H9 (cell line): ENCODE results near the gene TMEM269. TPM values are rescaled to one million over a fixed set of nuclear protein-coding genes. Genes with fewer than 3 reads are reported as not detected.

Source experiments
- DNase-seq: peaks from one replicate; pipeline ENCODE4 v3.0.0-alpha.2; 2017
- H2AFZ ChIP-seq: one replicate; pipeline ENCODE4 v1.6.1; 2013; ENCODE audit warnings: mild to moderate bottlenecking, low read length, control low read depth, moderate library complexity
- H2AK5ac ChIP-seq: 2 replicates; pipeline ENCODE4 v1.6.1; 2013; ENCODE audit warnings: low read length, control low read depth, mixed read lengths; ENCODE audit not compliant: insufficient read length
- H2BK120ac ChIP-seq: one replicate; pipeline ENCODE4 v1.6.1; 2013; ENCODE audit warnings: low read depth, mild to moderate bottlenecking, low read length, control low read depth, inconsistent platforms; ENCODE audit not compliant: poor library complexity, severe bottlenecking
- H2BK12ac ChIP-seq: 2 replicates; pipeline ENCODE4 v1.6.1; 2013; ENCODE audit warnings: low read length, control low read depth, mixed read lengths, low read depth; ENCODE audit not compliant: insufficient read length
- H2BK15ac ChIP-seq: 2 replicates; pipeline ENCODE4 v1.6.1; 2013; ENCODE audit warnings: low read depth, low read length, control low read depth
- H2BK20ac ChIP-seq: one replicate; pipeline ENCODE4 v1.6.1; 2013; ENCODE audit warnings: low read depth, mild to moderate bottlenecking, low read length, control low read depth, inconsistent platforms; ENCODE audit not compliant: poor library complexity, severe bottlenecking
- H2BK5ac ChIP-seq: 2 replicates; pipeline ENCODE4 v1.6.1; 2013; ENCODE audit warnings: low read length, control low read depth, mixed read lengths; ENCODE audit not compliant: insufficient read length
- H3K14ac ChIP-seq: 2 replicates; pipeline ENCODE4 v1.6.1; 2013; ENCODE audit warnings: low read length, control low read depth; ENCODE audit not compliant: insufficient read depth
- H3K18ac ChIP-seq: 2 replicates; pipeline ENCODE4 v1.6.1; 2013; ENCODE audit warnings: low read depth, mild to moderate bottlenecking, mixed read lengths, low read length, control low read depth; ENCODE audit not compliant: insufficient read length
- H3K23ac ChIP-seq: 2 replicates; pipeline ENCODE4 v1.6.1; 2013; ENCODE audit warnings: low read length, control low read depth, mixed read lengths, low read depth; ENCODE audit not compliant: insufficient read length
- H3K23me2 ChIP-seq: 2 replicates; pipeline ENCODE4 v1.6.1; 2013; ENCODE audit warnings: low read depth, mild to moderate bottlenecking, mixed read lengths, low read length, control low read depth; ENCODE audit not compliant: insufficient read length, poor library complexity, severe bottlenecking
- H3K27ac ChIP-seq: 2 replicates; pipeline ENCODE4 v1.5.1; 2013; ENCODE audit warnings: low read length, control low read depth, mixed read lengths, low read depth; ENCODE audit not compliant: insufficient read length
- H3K27me3 ChIP-seq: 2 replicates; pipeline ENCODE4 v1.6.1; 2013; ENCODE audit warnings: low read length, control low read depth, inconsistent platforms; ENCODE audit not compliant: insufficient read depth
- H3K4ac ChIP-seq: 2 replicates; pipeline ENCODE4 v1.6.1; 2013; ENCODE audit warnings: low read depth, mild to moderate bottlenecking, control low read depth, inconsistent platforms, low read length, moderate library complexity
- H3K4me1 ChIP-seq: 2 replicates; pipeline ENCODE4 v1.6.1; 2013; ENCODE audit warnings: low read length, control low read depth, inconsistent platforms; ENCODE audit not compliant: insufficient read depth
- H3K4me2 ChIP-seq: 2 replicates; pipeline ENCODE4 v1.6.1; 2013; ENCODE audit warnings: low read length, control low read depth, mixed read lengths; ENCODE audit not compliant: insufficient read length, insufficient read depth
- H3K56ac ChIP-seq: 2 replicates; pipeline ENCODE4 v1.6.1; 2013; ENCODE audit warnings: low read depth, mild to moderate bottlenecking, mixed read lengths, low read length, control low read depth; ENCODE audit not compliant: insufficient read length
- H3K79me1 ChIP-seq: 2 replicates; pipeline ENCODE4 v1.6.1; 2013; ENCODE audit warnings: low read depth, mild to moderate bottlenecking, moderate library complexity, low read length, control low read depth, inconsistent platforms; ENCODE audit not compliant: insufficient read depth, poor library complexity, severe bottlenecking
- H3K79me2 ChIP-seq: 2 replicates; pipeline ENCODE4 v1.6.1; 2013; ENCODE audit warnings: low read length, control low read depth, inconsistent platforms; ENCODE audit not compliant: insufficient read depth
- H3K9ac ChIP-seq: 2 replicates; pipeline ENCODE4 v1.6.1; 2013; ENCODE audit warnings: low read length, control low read depth, mixed read lengths; ENCODE audit not compliant: insufficient read length; ENCODE audit errors: extremely low read depth
- H3K9me3 ChIP-seq: one replicate; pipeline ENCODE4 v1.6.1; 2013; ENCODE audit warnings: low read depth, low read length, inconsistent platforms; ENCODE audit not compliant: control insufficient read depth
- H3T11ph ChIP-seq: one replicate; pipeline ENCODE4 v1.6.1; 2013; ENCODE audit warnings: mild to moderate bottlenecking, low read length, control low read depth, inconsistent platforms
- H4K20me1 ChIP-seq: one replicate; pipeline ENCODE4 v1.6.1; 2013; ENCODE audit not compliant: control insufficient read depth, insufficient read length, insufficient read depth
- H4K5ac ChIP-seq: 2 replicates; pipeline ENCODE4 v1.6.1; 2013; ENCODE audit warnings: low read depth, mild to moderate bottlenecking, mixed read lengths, low read length, control low read depth; ENCODE audit not compliant: insufficient read length
- H4K8ac ChIP-seq: replicated peaks from 2 replicates; pipeline ENCODE4 v1.6.1; 2013; ENCODE audit warnings: low read length, control low read depth, mixed read lengths, low read depth; ENCODE audit not compliant: insufficient read length
- H4K91ac ChIP-seq: 2 replicates; pipeline ENCODE4 v1.6.1; 2013; ENCODE audit warnings: low read depth, mild to moderate bottlenecking, moderate library complexity, mixed read lengths, low read length, control low read depth; ENCODE audit not compliant: insufficient read length
- H3K27ac Mint-ChIP-seq, 3 experiments: 2 replicates in 2 of 3; 3 replicates in 1 of 3; pipeline ENCODE4 v1.8.0; 2020 to 2021; ENCODE audit warnings: mixed read lengths in 3 of 3, mild to moderate bottlenecking in 1 of 3, moderate library complexity in 1 of 3
- H3K27me3 Mint-ChIP-seq: 2 replicates; pipeline ENCODE4 v1.8.0; 2021; ENCODE audit warnings: low read depth, mild to moderate bottlenecking, moderate library complexity, mixed read lengths
- H3K36me3 Mint-ChIP-seq, 3 experiments: 2 replicates in 2 of 3; 3 replicates in 1 of 3; pipeline ENCODE4 v1.8.0; 2020 to 2021; ENCODE audit warnings: low read depth in 3 of 3, mixed read lengths in 3 of 3; ENCODE audit not compliant: insufficient read depth in 1 of 3
- H3K4me1 Mint-ChIP-seq, 2 experiments: 2 replicates each; pipeline ENCODE4 v1.8.0; 2020; ENCODE audit warnings: mixed read lengths in 2 of 2
- H3K4me3 Mint-ChIP-seq, 2 experiments: 2 replicates in 1 of 2; 3 replicates in 1 of 2; pipeline ENCODE4 v1.8.0; 2020 to 2021; ENCODE audit warnings: mild to moderate bottlenecking in 2 of 2, mixed read lengths in 2 of 2, moderate library complexity in 1 of 2
- H3K9me3 Mint-ChIP-seq, 2 experiments: 2 replicates in 1 of 2; 3 replicates in 1 of 2; pipeline ENCODE4 v1.8.0; 2020; ENCODE audit warnings: mild to moderate bottlenecking in 2 of 2, mixed read lengths in 2 of 2, moderate library complexity in 1 of 2
- CTCF ChIP-seq: fragments of 200-600 bp; sonication (generic); conservative IDR thresholded peaks from 3 replicates; pipeline ENCODE4 v1.8.0; 2021; ENCODE audit warnings: antibody characterized with exemption, mild to moderate bottlenecking
- total RNA-seq: library from RNA; stranded (reverse); gene quantifications from 2 replicates; pipeline ENCODE4 v1.2.1, GENCODE V29; 2021

The TMEM269 gene
- total RNA-seq, 1 experiment from 2014 or later: 0.17 TPM

- Histone ChIP-seq H3K79me2 (no peaks in the 10 kb centered on the region), H3K27me3 (no peaks in the 10 kb centered on the region), H3K9me3 (no peaks in the 10 kb centered on the region), H4K91ac (no peak overlapping the region), H4K20me1 (no peaks in the 10 kb centered on the region), H3K4me1 (no peaks in the 10 kb centered on the region), H2AK5ac (no peak overlapping the region), H3K23me2 (no peaks in the 10 kb centered on the region), H3K79me1 (no peaks in the 10 kb centered on the region), H3K56ac (no peak overlapping the region), H3K4me2 (no peak overlapping the region), H3K27ac (no peak overlapping the region), H3K4ac (no peak overlapping the region), H2BK20ac (no peak overlapping the region), H2AFZ (no peak overlapping the region), H3K14ac (no peak overlapping the region), H3K23ac (no peak overlapping the region), H2BK5ac (no peak overlapping the region), H2BK12ac (no peak overlapping the region), H3K18ac (no peak overlapping the region), H3K9ac (no peak overlapping the region), H2BK15ac (no peak overlapping the region), H4K5ac (no peak overlapping the region), H3T11ph (no peak overlapping the region), H2BK120ac (no peak overlapping the region), H4K8ac (no peak overlapping the region)
- Mint-ChIP-seq H3K36me3 (peaks cover 40 to 76% (median 74%) of the 10 kb centered on the region in 3 experiments), H3K4me3 (no peak overlapping the region), H3K27ac (no peak overlapping the region; a peak in 1 of 7 replicates), H3K27me3 (no peaks in the 10 kb centered on the region), H3K4me1 (peaks cover 0 to 3% of the 10 kb centered on the region in 2 experiments; a peak in 3 of 4 replicates), H3K9me3 (no peaks in the 10 kb centered on the region)
- no peak for DNase-seq
- no peak for TF ChIP-seq CTCF
Observed at GRCh38 chr1:42757892-42758275, 26.9 kb upstream of the TMEM269 start.
